LNCAP (cell line): ENCODE results near the gene SPINK2.
A peak's percentile ranks its signal among the peaks of the same experiment; 100 is the strongest.

Experiments used
- TF ChIP-seq, protein P1 (sequence below): fragments of 450-650 bp; IDR thresholded peaks from 2 replicates; pipeline ENCODE4 v1.5.1; 2017; ENCODE audit warnings: mild to moderate bottlenecking

Gene SPINK2, protein sequence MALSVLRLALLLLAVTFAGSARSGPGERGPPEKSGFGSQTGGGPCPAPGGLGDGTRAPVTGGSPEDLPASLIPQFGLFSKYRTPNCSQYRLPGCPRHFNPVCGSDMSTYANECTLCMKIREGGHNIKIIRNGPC

DNA sequence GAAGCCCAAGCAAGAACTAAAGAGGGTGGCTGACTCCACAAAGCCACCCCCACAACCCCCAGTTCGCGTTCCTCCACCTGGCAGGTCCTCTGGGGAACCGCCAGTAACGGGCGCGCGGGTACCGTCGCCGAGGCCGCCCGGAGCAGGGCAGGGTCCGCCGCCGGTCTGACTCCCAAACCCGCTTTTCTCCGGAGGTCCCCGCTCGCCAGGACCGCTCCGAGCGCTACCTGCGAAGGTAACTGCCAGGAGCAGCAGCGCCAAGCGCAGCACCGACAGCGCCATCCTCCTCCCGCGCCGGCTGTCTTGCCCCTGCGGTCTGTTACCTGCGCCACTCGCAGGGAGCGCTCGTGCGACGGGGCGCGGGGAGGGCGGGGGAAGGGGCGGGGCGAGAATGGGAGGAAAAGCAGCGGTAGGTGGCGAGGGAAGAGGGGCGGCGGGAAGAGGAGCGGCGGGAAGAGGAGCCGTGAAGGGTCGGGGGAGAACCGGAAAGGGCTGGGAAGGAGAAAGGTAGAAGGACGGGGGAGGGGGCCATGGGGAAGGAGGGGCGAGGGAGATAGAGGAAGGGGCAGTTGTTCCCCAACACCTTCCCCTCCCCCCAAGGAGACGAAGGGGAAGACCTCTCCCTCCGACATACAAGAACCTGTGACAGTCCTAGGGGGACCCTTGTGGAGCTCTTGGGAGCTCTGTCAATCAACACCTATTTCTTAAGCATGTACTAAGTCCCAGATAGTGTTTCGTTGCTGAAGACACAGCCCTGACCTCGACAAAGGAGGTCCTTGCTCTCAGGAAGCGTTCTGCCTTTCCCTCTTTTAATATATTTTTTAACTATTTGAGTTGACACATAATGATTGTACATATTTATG is at the start of gene SPINK2:
Gene SPINK2 (minus strand): TSS at position 321 of the 863 bp plus-strand sequence. CDS start 39 bp downstream, at position 282.
- TF ChIP-seq, protein P1, sequence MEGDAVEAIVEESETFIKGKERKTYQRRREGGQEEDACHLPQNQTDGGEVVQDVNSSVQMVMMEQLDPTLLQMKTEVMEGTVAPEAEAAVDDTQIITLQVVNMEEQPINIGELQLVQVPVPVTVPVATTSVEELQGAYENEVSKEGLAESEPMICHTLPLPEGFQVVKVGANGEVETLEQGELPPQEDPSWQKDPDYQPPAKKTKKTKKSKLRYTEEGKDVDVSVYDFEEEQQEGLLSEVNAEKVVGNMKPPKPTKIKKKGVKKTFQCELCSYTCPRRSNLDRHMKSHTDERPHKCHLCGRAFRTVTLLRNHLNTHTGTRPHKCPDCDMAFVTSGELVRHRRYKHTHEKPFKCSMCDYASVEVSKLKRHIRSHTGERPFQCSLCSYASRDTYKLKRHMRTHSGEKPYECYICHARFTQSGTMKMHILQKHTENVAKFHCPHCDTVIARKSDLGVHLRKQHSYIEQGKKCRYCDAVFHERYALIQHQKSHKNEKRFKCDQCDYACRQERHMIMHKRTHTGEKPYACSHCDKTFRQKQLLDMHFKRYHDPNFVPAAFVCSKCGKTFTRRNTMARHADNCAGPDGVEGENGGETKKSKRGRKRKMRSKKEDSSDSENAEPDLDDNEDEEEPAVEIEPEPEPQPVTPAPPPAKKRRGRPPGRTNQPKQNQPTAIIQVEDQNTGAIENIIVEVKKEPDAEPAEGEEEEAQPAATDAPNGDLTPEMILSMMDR, result 0 out of 2 replicates have a peak, but pooled peaks have one; percentile 26

DNA sequence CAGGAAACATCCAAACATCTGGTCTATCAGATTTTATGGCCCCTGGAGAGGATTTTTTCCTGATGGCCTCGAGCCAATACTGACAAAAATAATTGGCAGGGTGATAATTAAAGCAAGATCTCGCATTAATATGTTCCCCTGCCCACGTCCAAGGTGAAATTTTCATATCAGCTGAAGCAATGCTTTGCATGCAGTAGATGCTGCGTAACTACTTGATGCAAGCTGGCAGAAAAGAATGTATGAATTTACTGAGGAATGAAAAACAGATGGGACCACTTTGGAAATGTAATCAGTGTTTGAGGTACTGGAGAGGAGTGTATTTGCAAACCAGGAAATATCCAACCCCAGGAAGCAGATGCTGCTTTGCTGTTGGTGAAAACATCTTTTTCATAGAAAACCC is 49.4 kb upstream of the SPINK2 start:
- TF ChIP-seq, protein P1, result no peak

DNA sequence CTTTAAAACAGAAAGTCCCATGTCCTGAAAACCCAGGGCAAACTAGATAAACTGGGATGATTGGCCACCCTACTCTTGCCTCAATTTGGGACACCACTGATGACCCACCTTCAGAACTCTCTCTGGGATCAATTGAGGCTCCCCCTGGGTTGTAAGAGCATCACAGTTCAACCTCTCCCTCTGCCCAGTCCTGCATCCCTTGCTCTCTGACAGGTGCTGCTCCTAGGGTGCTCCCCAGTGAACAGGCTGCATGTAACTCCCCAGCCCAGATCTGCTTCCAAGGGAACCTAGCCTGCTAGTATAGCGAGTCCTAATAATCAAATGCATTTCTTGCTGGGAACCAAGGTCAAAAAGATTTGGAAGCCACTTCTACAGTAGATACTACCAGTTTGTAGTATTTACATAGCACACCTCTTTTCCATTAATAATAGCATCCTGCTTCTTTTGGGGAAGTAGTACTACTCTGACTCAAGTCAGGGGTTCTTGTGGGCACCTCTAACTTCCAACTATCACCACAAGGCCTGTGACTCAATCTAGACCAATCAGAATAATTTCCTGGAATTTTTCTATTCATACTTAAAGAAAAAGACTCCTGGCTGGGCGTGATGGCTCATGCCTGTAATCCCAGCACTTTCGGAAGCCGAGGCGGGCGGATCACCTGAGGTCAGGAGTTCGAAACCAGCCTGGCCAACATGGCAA is 42.1 kb upstream of the SPINK2 start:
- TF ChIP-seq, protein P1, result no peak

DNA sequence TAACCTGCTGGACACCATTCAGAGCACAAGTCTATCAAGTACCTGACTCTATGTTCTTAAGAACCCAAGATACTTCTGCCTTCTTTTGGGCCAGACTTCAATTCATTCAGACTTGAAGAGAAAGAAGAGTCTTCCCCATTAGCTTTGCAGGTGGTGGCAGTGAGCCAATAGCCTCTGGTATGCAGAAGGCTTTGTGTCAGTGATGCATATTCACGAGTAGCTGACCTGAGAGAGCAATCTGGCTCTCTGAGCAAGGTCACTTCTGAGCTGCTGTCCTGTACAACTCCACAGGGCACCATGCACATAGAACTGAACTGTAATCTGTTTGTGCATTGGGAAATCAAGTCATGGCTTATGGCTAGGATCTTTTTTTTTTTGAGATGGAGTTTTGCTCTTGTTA is 39.9 kb upstream of the SPINK2 start:
- TF ChIP-seq, protein P1, result no peak

DNA sequence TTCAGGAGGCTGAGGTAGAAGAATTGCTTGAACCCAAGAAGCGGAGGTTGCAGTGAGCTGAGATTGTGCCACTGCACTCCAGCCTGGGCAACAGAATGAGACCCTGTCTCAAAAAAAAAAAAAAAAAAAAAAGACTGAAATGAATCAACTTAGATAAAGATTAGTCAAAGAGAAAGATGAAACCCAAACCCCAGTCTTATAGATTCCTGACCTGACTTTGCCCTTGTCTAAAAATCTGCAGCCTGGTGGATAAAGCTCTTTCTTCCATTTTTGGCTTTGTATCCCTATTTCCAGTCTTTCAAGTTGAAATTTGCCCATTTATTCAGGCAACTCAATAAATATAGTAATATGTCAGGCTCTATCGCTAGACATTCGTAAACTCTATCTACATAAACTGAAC is 39.3 kb upstream of the SPINK2 start:
- TF ChIP-seq, protein P1, result no peak

DNA sequence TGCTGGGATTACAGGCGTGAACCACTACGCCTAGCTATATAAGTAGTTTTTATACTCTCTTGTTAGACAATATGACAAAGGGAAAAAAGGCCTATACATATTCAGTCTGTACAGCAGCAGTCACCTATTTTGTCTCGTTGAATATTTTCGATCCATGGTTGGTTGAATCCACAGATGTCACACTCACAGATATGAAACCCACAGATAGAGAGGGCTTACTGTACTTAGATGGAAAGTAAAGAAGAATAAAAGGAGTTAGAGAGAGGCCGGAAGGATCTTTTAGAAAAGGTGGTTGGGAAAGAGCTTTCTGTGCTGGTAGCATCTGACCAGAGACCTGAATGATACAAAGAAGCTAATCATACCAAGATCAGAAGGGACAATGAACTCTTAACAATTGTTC is 38.3 kb upstream of the SPINK2 start:
- TF ChIP-seq, protein P1, result no peak

DNA sequence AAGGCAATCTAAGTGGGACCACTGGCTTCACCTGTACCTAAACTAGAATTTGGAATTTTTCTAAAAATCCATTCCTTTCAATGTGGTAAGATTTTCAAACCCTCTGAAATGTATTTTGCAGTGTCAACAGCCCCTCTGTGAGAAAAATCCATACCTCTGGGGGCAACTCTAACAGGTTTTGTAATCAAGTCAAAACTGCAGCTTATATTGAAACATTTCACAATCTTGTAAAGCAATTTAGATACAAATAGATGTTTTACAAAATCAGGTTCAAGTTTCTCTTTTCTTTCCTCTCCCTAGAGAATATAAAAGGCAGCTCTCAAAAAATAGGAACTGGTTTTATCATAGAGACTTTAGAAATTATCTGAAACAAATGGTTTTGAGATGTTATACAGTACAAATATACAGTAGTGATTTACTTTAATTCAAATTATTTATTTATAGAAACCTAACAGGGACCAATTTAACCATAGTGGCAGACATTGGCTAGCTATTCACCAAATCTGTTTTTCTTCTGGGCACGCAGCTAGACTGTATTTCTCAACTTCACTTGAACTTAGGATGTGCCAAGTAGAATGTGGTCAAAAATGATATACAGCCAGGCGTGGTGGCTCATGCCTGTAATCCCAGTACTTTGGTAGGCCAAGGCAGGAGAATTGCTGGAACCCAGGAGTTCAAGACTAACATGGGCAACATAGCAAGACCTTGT is 36.3 kb upstream of the SPINK2 start:
- TF ChIP-seq, protein P1, result no peak
